ENCODE data around the gene LAMA1.
"Not testable (repeated sequence)": the region's sequence is repeated elsewhere in the genome, so short reads cannot be mapped to it uniquely, and the experiment has no call there.

LAMA1 gene

DNA sequence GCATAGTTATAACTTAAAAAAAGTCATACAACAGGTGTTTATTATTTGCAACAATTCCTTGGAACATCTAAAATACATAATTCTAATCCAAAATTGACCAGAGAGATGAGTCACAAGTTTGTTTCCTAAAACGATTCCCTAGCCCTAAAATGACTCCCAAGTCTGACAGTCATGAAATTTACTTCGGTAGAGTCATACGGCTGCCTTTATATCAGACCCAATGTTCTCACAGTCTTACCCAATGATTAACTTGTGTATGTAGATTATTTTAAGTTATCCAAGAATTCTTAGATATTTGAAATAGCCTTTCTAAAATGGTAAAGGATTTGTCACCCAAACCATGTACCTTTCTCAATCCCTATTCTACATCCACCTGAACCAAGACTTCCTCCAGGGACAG lies 174.9 kb downstream of the LAMA1 start:
- DNase-seq: no peak

- DNase-seq: no peak
Observed at GRCh38 chr18:6941996-6942395, 175.6 kb downstream of the LAMA1 start.

DNA sequence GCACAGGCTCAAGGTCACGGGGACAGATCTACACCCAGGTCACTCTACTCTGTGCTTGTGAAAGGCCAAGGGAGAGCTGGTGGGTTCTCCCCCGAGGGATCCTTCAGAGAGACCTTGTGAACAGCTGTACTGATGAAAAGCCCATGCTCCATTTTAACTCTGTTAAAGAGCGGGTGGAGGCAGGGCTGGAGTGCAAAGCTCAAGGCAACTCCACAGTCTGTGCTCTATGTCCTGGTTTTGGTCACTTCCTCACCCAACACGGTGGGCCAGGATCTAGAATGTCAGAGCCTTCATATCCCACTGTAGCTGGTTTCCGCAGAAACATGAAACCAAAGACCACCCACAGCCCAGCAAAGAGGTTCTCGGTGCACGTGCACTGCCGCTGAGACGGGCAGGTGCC lies 177.1 kb downstream of the LAMA1 start:
- DNase-seq: no peak

GRCh38 chr18:6939972-6940371 lies 177.6 kb downstream of the LAMA1 start:
- no peak for DNase-seq

DNA sequence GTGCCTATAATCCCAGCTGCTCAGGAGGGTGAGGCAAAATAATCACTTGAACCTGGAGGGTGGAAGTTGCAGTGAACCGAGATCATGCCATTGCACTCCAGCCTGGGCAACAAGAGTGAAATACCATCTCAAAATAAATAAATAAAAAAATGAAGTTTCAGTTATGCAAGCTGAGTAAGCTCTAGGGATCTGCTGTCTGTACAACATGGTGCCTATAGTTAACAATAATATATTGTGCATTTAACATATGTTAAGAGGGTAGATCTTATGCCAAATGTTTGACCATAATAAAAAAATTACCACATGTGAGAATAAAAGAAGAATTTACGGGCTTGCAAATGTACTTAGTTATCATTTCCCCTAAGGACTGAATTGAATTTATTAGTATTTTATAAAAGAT lies 179.2 kb downstream of the LAMA1 start:
- DNase-seq: not testable (repeated sequence)

GRCh38 chr18:6938003-6938402 lies 179.6 kb downstream of the LAMA1 start:
- DNase-seq: no peak

- no peak for DNase-seq
Observed at GRCh38 chr18:6934859-6935258, 182.7 kb downstream of the LAMA1 start.

DNA sequence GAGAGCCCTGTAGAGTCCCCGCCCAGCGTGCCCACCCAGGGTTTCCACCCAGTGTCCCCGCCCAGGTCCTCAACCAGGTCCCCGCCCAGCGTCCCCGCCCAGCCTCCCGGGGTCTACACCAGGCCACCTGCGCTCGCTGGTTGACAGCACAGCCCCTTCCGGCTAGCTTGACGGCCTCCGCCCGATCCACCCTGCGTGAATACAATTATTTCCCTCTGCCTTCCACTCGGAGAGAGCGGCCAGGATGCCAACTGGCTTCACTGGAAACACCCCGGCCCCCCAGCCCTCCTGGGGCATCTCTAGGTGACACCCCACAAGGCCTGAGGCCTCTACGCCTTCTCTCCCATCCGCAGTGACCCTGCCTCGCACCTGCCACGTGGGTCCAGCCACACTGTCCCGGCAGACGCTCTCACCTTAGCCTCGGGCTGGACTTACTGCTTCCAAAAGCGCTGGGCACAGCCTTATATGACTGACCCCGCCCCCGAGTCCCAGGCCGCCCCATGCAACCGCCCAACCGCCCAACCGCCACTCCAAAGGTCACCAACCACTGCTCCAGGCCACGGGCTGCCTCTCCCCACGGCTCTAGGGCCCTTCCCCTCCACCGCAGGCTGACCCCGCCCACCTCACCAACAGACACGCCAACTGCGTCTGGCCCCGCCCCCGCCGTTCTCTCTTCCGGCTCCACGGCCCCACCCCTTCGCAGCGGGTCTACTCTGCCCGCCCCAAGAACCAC lies 188.1 kb downstream of the LAMA1 start:
- no peak for DNase-seq

- no peak for DNase-seq
Observed at GRCh38 chr18:6928359-6928758, 189.2 kb downstream of the LAMA1 start.

- no peak for DNase-seq
Observed at GRCh38 chr18:6927153-6927552, 190.4 kb downstream of the LAMA1 start.

DNA sequence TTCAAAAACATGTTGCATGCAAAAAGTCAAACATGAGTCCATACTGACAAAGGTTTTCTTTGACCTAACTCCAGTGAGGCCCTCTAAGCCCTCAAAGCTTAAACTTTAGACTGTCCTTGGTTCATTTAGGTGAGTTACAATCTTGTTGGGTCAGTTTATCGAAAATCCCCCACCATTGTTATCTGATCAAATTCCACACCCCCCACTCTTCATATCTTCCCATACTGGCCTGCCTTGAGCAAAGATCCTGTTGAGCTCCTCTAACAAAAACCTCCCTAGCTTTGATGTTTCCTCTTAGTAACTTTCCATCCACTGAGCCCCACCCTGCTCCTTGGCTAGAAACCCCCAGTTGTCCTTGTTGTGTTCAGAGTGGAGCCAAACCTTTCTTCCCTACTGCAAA lies 194.4 kb downstream of the LAMA1 start:
- DNase-seq: no peak

DNA sequence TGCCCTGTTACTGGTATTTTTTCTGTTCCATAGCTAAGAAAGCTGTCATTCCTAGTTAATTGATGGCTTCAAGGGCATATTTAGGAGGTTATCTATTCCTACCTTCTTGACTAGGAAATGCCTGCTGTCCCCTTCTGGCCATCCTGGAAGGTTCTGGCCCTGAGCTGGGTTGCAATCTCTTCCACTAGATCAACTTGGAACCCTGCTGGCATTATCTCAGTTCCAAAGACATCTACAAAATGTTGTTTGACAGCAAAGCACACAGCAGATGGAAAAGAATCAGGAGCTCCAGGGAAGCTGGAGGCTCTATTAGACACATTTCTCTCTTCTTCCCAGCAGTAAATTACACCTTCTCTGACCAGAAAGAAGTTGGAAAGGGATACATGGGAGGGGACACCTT lies 196.0 kb downstream of the LAMA1 start:
- DNase-seq: no peak

GRCh38 chr18:6920099-6920955 lies 197.3 kb downstream of the LAMA1 start:
- DNase-seq: peak; percentile 76

DNA sequence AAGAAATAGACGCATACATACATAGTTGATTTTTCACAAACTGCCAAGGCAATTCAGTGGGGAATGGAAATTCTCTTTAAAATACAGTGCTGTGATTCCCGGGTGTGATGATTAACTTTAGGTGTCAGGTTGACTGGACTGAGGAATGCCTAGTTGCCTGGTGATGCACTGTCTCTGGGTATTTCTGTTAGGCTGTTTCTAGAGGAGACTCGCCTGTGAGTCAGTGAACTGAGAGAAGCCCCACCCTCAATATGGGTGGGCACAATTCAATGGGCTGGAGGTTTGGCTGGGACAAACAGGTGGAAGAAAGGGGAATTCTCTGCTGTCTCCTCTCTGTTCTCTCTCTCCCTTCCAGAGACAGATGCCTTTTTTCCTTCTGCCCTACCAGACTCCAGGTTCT lies 200.5 kb downstream of the LAMA1 start:
- DNase-seq: peak; percentile 9

DNA sequence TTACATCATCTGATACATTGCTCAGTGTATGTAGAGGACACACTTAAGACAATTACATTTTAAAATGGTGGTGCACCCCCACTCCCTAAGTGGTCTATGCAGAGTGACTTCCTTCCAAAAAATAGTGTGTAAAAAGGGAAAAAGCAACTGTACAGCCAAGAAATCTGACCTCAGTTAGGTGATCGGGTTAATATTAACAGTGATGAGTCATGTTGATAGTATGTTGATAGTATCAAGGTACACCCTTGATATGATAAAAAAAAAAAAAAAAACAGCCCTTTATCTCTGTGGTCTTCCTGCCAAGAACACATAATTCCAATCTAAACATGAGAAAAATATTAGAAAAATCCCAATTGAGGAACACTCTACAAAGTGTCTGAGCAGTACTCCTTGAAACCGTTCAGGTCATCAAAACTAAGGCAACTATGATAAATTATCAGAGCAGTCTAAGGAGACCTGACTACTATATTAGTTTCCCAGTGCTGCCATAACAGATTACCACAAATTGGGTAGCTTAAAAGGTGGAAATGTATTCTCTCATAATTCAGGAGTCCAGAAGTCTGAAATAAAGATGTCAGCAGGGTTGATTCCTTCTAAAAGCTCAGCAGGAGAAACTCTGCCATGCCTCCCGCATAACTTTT lies 216.2 kb downstream of the LAMA1 start:
- no peak for DNase-seq

DNA sequence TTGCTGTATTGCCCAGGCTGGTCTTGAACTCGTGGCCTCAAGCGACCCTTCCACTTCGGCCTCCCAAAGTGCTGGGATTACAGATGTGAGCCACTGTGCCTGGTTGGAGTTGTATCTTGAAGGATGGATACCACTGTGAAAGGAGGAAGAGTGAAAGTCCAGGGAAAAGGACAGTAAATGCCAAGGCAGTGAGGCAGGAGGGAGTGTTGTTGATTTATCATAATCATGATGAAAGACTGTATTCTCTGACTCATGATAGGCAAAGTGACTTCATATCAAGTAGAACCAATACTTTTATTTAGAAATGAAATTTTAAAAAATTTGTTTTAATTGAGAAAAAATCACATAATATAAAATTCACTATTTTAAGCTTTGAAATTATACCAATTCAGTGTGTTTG lies 225.8 kb downstream of the LAMA1 start:
- no peak for DNase-seq

Measured in fibroblast of skin of scalp (primary cell).